A172 (cell line): Measurements from ENCODE around the gene NBEAL2. TPM values are rescaled to one million over a fixed set of nuclear protein-coding genes. Genes with fewer than 3 reads are reported as not detected.
A peak's percentile ranks its signal among the peaks of the same experiment; 100 is the strongest.

Experiments used
- DNase-seq: peaks from one replicate; pipeline ENCODE4 v3.0.0-alpha.2; 2015; ENCODE audit warnings: low spot score
- total RNA-seq: library from RNA; depleted of rRNA; stranded (reverse); fragments of >200 nt; shearing (Covaris generic); gene quantifications from 2 replicates; pipeline ENCODE4 v1.2.3, GENCODE V29; 2014; rRNA removed

Gene NBEAL2
- 10.9 and 13.9 TPM in 2 replicates for total RNA-seq

GRCh38 chr3:46978985-46979944, at the start of gene NBEAL2:
NBEAL2 (plus strand) TSS chr3:46979666; CDS start chr3:46979862, 196 bp downstream.
- peak; percentile 83 for DNase-seq

GRCh38 chr3:46930166-46930944, 49.1 kb upstream of the NBEAL2 start:
- DNase-seq, result no peak

GRCh38 chr3:46930945-46931403, 48.5 kb upstream of the NBEAL2 start:
- no peak for DNase-seq

DNA sequence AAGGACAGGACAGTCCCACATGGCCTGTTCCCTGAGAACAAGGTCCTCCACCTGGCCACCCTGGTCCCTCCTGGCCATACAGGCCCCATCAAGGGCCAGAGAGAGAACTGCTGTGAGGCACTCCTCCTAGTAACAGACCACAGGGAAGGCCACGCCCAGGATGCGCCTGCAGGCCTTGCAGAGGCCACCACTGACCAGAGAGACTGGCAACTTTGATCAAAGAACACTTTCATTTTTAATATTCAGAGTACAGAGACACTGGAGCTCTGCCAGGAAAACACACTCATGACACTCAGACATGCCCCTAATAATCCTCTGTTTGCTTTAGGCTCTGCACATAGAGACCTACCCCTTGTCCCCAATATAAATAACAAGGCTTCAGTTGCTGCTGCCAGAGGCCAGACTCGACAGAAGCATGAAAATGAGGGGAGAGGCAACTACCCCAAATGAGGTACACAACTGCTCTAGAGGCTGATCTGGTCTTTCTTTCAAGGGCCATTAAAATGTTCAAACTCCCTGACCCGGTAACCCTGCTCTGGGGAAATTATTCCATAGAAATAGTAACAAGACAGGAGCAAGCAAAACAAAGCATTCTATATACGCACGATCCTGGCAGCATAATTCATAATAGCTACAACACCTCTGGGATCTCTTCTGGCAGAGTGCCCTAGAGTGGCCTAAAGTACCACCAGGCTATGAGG, 47.7 kb upstream of the NBEAL2 start:
- DNase-seq, result peak; percentile 57

- DNase-seq, result no peak
Measured at GRCh38 chr3:46932455-46933225, 46.8 kb upstream of the NBEAL2 start.

DNA sequence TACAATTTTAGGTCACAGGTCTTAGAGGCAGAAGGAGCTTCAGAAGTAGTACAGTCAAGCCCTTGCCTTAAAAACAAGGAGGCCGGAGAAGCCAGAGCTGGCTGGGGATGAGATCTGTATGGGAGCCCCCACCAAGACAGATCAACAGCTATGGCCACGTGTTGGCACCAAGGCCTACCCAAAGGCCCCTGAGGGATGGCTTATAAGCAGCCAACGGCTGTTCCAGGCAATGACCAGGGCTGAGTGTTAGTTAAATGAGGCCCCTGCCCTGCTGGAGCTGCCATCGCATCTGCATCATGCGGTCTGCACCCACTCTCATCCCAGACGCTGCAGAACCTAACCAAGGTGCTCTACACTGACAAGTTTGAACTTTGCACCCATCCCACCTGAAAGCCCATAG, 46.2 kb upstream of the NBEAL2 start:
- DNase-seq, result no peak

GRCh38 chr3:46934072-46934471, 45.4 kb upstream of the NBEAL2 start:
- DNase-seq, result no peak

- DNase-seq, result peak; percentile 60
Measured at GRCh38 chr3:46934498-46935167, 44.8 kb upstream of the NBEAL2 start.

DNA sequence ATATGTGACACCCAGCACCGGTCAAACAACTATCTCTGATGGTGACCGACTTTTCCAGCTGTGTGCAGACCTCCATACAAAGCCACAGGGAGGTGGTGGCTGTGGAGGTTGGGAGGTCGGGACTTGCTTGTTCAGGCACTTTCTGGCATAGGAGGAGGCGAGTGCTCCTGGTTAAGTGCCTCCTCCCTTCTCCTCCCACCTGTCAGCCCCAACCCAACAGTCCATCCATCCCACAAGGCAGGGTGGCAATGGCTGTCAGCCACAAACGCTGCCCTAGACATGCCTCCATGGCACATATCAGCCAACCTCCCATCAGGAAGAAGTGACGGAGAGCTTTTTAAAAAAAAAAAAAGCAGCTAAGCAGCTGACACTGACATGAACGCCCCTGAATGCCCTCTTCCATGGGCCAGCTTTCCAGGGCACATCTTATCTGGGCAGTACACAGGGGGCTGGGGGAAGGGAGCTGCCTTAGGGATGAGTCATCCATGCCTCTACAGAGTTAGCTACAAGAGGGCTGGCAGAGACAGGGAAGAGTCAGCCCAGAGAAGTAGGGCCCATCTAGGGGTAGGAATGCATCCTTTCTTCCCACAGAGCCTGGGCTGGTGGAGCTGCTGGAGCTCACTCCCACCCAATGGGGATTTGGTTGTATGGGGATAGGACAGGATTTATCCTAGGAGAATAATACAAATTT, 44.2 kb upstream of the NBEAL2 start:
- peak; percentile 98 for DNase-seq

GRCh38 chr3:46935989-46936558, 43.4 kb upstream of the NBEAL2 start:
- DNase-seq, result no peak

DNA sequence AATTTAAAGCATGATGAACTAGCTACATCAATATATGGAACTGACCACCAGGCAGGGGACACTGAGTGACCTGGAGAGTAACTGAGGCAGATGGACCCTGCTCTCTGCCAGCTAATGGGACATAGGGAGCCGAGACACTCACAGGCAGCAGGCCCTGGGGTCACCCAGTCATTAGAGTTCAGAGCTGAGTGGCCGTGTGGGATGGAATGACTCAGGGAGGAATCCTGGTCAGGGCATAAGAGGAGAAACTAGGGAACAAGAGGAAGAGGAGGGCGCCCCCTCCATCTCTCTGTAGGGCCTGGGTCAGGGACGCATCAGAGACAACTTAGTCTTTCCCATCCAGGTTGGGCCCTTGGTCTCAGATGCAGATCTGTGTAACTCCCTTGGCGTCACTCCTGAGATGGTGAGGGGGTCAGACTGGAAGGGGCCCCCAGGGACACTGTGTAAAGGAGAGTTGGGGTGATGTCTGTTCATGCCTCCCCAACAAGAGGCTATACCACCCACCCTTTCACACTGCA, 42.7 kb upstream of the NBEAL2 start:
- DNase-seq, result no peak

GRCh38 chr3:46938118-46938517, 41.3 kb upstream of the NBEAL2 start:
- no peak for DNase-seq

- no peak for DNase-seq
Measured at GRCh38 chr3:46939578-46940445, 39.7 kb upstream of the NBEAL2 start.

DNA sequence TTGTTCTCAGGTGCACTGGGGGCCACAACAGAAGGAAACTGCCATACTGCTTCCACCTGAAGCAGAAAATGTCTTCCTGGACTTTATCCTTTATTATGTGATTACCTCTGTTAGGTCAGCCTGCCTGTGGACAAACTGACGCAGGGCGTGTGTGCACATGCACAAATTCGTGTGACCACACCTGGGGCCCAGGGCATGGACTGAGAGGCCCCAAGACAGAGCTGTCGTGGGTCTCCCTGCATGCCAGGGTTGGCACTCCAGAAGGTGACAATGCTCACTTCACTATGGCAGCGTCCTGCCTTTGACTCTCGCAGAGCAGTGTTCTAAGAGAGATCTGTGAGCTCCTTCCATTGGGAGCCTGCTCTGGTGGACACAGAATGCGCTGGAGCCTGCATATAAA, 37.4 kb upstream of the NBEAL2 start:
- DNase-seq, result no peak

- no peak for DNase-seq
Measured at GRCh38 chr3:46942481-46943236, 36.8 kb upstream of the NBEAL2 start.

DNA sequence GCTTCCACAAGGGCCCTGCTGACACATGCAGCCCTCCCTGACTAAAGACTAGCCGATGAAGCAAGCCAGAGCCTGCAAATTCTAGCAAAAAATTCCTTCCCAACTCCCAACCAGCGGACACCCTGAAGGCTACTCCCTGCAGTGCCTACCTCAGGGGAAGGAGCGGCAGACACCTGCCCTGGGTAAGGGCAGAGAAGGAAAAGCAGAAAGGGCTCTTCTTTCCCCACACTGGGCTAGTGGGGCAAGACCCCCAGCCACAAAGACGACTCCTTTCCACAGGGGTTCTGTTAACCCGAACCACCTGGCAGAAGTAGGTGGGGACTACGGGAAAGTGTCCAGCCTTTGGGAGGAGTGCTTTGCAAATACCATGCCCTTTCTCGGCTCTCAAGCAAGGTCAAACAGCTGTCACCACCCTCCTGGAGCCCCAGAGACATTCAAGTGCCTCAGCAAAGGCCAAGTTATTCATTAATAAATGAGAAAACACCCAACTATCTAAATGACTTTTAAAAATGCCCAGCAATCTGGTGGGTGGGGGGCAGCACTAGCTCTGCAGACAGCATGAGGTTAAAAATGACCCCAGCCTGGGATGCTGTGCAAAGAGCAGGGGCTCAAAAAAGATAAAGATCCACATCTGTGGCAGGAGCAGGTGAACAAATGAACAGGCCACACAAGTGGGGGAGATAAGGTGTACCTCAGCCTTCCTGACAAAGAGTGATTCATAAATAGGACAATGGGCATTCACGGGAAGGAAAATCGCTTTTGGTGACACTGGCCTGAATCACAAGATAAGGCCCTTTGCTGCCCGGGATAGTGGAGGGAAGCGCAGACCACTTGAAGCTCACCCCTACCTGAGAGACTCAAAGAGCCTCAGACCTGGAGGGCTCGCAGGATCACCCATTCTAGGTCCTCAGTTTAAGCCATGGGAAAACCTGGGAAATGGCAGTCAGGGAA, 36.0 kb upstream of the NBEAL2 start:
- DNase-seq, result peak; percentile 68
